SK-N-SH treated with all-trans-retinoic acid at 6 μM for 48 hours (cell line): Measurements from ENCODE around the gene ZMIZ1.

Source experiments
- ATAC-seq: fragments of 200-7000 bp; cut with Tn5 transposase; 3 replicates; pipeline ENCODE4 v1.9.1; 2020; ENCODE audit warnings: mild to moderate bottlenecking, moderate library complexity
- ARNTL ChIP-seq: fragments of 450-650 bp; formaldehyde crosslinking; IDR thresholded peaks from 2 replicates; pipeline ENCODE4 v1.5.0; 2020; ENCODE audit warnings: low read depth, mild to moderate bottlenecking, moderate library complexity, borderline replicate concordance
- BACH2 ChIP-seq: fragments of 250-450 bp; sonication (Bioruptor Pico); IDR thresholded peaks from 2 replicates; pipeline ENCODE4 v1.9.0; 2021; ENCODE audit warnings: mild to moderate bottlenecking, borderline replicate concordance
- CREB5 ChIP-seq: fragments of 250-450 bp; sonication (Bioruptor Pico); IDR thresholded peaks from 2 replicates; pipeline ENCODE4 v1.5.1; 2020; ENCODE audit warnings: low read depth, mild to moderate bottlenecking, moderate library complexity
- CSDC2 ChIP-seq: fragments of 250-450 bp; sonication (Bioruptor Pico); IDR thresholded peaks from 2 replicates; pipeline ENCODE4 v1.5.0; 2020; ENCODE audit warnings: mild to moderate bottlenecking, moderate library complexity
- CSRNP3 ChIP-seq: fragments of 250-450 bp; sonication (Bioruptor Pico); IDR thresholded peaks from 2 replicates; pipeline ENCODE4 v1.5.1; 2021; ENCODE audit warnings: mild to moderate bottlenecking, moderate library complexity
- ESRRG ChIP-seq: fragments of 250-450 bp; sonication (Bioruptor Pico); IDR thresholded peaks from 2 replicates; pipeline ENCODE4 v1.6.1; 2021; ENCODE audit warnings: mild to moderate bottlenecking
- GLIS3 ChIP-seq: fragments of 250-450 bp; sonication (Bioruptor Pico); IDR thresholded peaks from 2 replicates; pipeline ENCODE4 v1.5.0; 2020; ENCODE audit warnings: mild to moderate bottlenecking, moderate library complexity
- ISL1 ChIP-seq: fragments of 250-450 bp; sonication (Bioruptor Pico); IDR thresholded peaks from 2 replicates; pipeline ENCODE4 v2.1.2; 2022; ENCODE audit warnings: mild to moderate bottlenecking, moderate library complexity
- OSR1 ChIP-seq: fragments of 250-450 bp; sonication (Bioruptor Pico); IDR thresholded peaks from 2 replicates; pipeline ENCODE4 v1.8.0; 2022; ENCODE audit warnings: moderate library complexity, mild to moderate bottlenecking, inconsistent platforms
- PATZ1 ChIP-seq: fragments of 250-450 bp; sonication (Bioruptor Pico); IDR thresholded peaks from 2 replicates; pipeline ENCODE4 v1.8.0; 2020; ENCODE audit warnings: mild to moderate bottlenecking, moderate library complexity, borderline replicate concordance
- PPARA ChIP-seq: fragments of 250-450 bp; sonication (Bioruptor Pico); IDR thresholded peaks from 2 replicates; pipeline ENCODE4 v1.5.0; 2020; ENCODE audit warnings: mild to moderate bottlenecking, borderline replicate concordance
- SNAI2 ChIP-seq: fragments of 250-450 bp; sonication (Bioruptor Pico); IDR thresholded peaks from 2 replicates; pipeline ENCODE4 v1.5.0; 2020; ENCODE audit warnings: mild to moderate bottlenecking, moderate library complexity
- TCF4 ChIP-seq: fragments of 250-450 bp; sonication (Bioruptor Pico); IDR thresholded peaks from 2 replicates; pipeline ENCODE4 v1.8.0; 2021; ENCODE audit warnings: mild to moderate bottlenecking, moderate library complexity, borderline replicate concordance
- TOX ChIP-seq: fragments of 250-450 bp; sonication (Bioruptor Pico); IDR thresholded peaks from 2 replicates; pipeline ENCODE4 v1.8.0; 2021; ENCODE audit warnings: mild to moderate bottlenecking, moderate library complexity, borderline replicate concordance
- TSHZ2 ChIP-seq: fragments of 250-450 bp; sonication (Bioruptor Pico); IDR thresholded peaks from 2 replicates; pipeline ENCODE4 v1.5.0; 2020; ENCODE audit warnings: mild to moderate bottlenecking, moderate library complexity
- ZC3H10 ChIP-seq: fragments of 250-450 bp; sonication (Bioruptor Pico); IDR thresholded peaks from 2 replicates; pipeline ENCODE4 v1.5.1; 2021; ENCODE audit warnings: mild to moderate bottlenecking, moderate library complexity
- ZFP3 ChIP-seq: fragments of 250-450 bp; sonication (Bioruptor Pico); IDR thresholded peaks from 2 replicates; pipeline ENCODE4 v1.5.0; 2020; ENCODE audit warnings: mild to moderate bottlenecking, moderate library complexity
- ZFP30 ChIP-seq: fragments of 450-650 bp; formaldehyde crosslinking; IDR thresholded peaks from 2 replicates; pipeline ENCODE4 v1.5.0; 2022; ENCODE audit warnings: mild to moderate bottlenecking, moderate library complexity
- ZNF565 ChIP-seq: fragments of 450-650 bp; formaldehyde crosslinking; conservative IDR thresholded peaks from 2 replicates; pipeline ENCODE4 v1.5.0; 2020; ENCODE audit warnings: low read depth, mild to moderate bottlenecking, moderate library complexity
- ZNF70 ChIP-seq: fragments of 450-650 bp; formaldehyde crosslinking; IDR thresholded peaks from 2 replicates; pipeline ENCODE4 v1.5.0; 2020; ENCODE audit warnings: mild to moderate bottlenecking, moderate library complexity
- ZNF8 ChIP-seq: fragments of 450-650 bp; formaldehyde crosslinking; IDR thresholded peaks from 2 replicates; pipeline ENCODE4 v1.5.0; 2020; ENCODE audit warnings: mild to moderate bottlenecking, moderate library complexity
- TF ChIP-seq, protein P1 (sequence below): fragments of 250-450 bp; sonication (Bioruptor Pico); IDR thresholded peaks from 2 replicates; pipeline ENCODE4 v1.8.0; 2021; ENCODE audit warnings: low read depth, mild to moderate bottlenecking, moderate library complexity, borderline replicate concordance

The ZMIZ1 gene

GRCh38 chr10:79092292-79092896 lies 23.6 kb downstream of the ZMIZ1 start:
- ATAC-seq = no peak
- TF ChIP-seq TCF4 (CRISPR knock-in tag) (no peak), ZNF565 (CRISPR knock-in tag) (no peak), BACH2 (CRISPR knock-in tag) (no peak), ESRRG (CRISPR knock-in tag) (no peak), TSHZ2 (CRISPR knock-in tag) (no peak), ZFP30 (CRISPR knock-in tag) (no peak), ZC3H10 (CRISPR knock-in tag) (no peak), CSDC2 (CRISPR knock-in tag) (no peak), CSRNP3 (CRISPR knock-in tag) (no peak), ZNF8 (CRISPR knock-in tag) (no peak), GLIS3 (CRISPR knock-in tag) (no peak), PATZ1 (CRISPR knock-in tag) (no peak), TOX (CRISPR knock-in tag) (no peak)

DNA sequence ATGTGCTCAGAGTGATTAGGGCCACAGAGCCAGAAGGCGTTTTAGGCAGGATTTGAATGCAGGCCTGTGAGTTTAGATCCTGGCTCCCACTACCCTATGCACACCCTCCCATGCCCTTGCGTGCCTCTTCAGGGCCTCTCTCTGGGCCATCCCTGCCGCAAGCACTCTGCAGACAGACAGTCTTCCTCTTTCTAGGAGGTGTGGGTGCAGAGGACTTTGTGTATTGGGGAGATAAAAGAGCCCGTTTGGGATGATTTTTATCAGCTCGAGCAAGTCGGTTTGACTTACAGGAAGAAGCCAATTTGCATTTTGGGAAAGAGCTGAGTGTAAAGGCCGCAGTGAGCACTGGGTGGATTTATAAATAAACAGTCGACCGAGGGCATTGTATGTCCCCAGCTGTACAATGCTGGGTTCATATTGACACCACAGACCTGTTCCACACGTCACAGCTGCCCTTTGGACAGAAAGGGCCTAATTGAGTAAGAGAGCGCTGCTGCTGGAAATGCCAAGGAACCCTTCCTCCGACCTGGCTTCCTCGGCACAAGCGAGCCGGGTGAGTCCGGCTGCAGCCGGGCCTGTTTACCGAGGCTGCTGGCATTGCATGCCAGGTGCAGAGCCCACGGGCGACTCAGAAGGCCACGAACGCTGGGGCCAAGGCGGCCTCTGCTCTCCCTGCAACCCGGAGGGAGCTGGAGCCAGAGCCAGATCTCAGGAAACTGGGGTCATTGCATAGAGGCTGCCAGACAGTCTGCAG lies 25.1 kb downstream of the ZMIZ1 start:
- ATAC-seq = no peak
- TF ChIP-seq ZNF70 (CRISPR knock-in tag) (no peak), BACH2 (CRISPR knock-in tag) (no peak), ESRRG (CRISPR knock-in tag) (no peak), ZNF565 (CRISPR knock-in tag) (no peak), TSHZ2 (CRISPR knock-in tag) (no peak), PPARA (CRISPR knock-in tag) (no peak), TOX (CRISPR knock-in tag) (no peak), CSDC2 (CRISPR knock-in tag) (no peak), PATZ1 (CRISPR knock-in tag) (no peak), GLIS3 (CRISPR knock-in tag) (no peak), ZC3H10 (CRISPR knock-in tag) (no peak), ZFP3 (CRISPR knock-in tag) (no peak), ARNTL (CRISPR knock-in tag) (no peak), OSR1 (no peak), ISL1 (CRISPR knock-in tag) (no peak), SNAI2 (CRISPR knock-in tag) (no peak), TCF4 (CRISPR knock-in tag) (no peak), CREB5 (CRISPR knock-in tag) (no peak)
- TF ChIP-seq, protein P1, sequence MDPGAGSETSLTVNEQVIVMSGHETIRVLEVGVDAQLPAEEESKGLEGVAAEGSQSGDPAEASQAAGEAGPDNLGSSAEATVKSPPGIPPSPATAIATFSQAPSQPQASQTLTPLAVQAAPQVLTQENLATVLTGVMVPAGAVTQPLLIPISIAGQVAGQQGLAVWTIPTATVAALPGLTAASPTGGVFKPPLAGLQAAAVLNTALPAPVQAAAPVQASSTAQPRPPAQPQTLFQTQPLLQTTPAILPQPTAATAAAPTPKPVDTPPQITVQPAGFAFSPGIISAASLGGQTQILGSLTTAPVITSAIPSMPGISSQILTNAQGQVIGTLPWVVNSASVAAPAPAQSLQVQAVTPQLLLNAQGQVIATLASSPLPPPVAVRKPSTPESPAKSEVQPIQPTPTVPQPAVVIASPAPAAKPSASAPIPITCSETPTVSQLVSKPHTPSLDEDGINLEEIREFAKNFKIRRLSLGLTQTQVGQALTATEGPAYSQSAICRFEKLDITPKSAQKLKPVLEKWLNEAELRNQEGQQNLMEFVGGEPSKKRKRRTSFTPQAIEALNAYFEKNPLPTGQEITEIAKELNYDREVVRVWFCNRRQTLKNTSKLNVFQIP = no peak
